ENCODE data around the gene NUP54.

Gene NUP54

GRCh38 chr4:76148142-76148865, at the start of gene NUP54:
Gene NUP54 (minus strand): TSS chr4:76148397. CDS start chr4:76148374, 23 bp downstream.
- peak; percentile 96 for DNase-seq

GRCh38 chr4:76197031-76197743, 49.0 kb upstream of the NUP54 start:
- no peak for DNase-seq

- DNase-seq: no peak
Observed at GRCh38 chr4:76196376-76196775, 48.2 kb upstream of the NUP54 start.

GRCh38 chr4:76195326-76195725, 47.1 kb upstream of the NUP54 start:
- no peak for DNase-seq

- DNase-seq: no peak
Observed at GRCh38 chr4:76194325-76194724, 46.1 kb upstream of the NUP54 start.

- no peak for DNase-seq
Observed at GRCh38 chr4:76192236-76192635, 44.0 kb upstream of the NUP54 start.

GRCh38 chr4:76188557-76188956, 40.4 kb upstream of the NUP54 start:
- no peak for DNase-seq

GRCh38 chr4:76188149-76188548, 40.0 kb upstream of the NUP54 start:
- DNase-seq: no peak

- no peak for DNase-seq
Observed at GRCh38 chr4:76187152-76187551, 39.0 kb upstream of the NUP54 start.

GRCh38 chr4:76182463-76182862, 34.3 kb upstream of the NUP54 start:
- DNase-seq: no peak

- peak; percentile 83 for DNase-seq
Observed at GRCh38 chr4:76179398-76180318, 31.5 kb upstream of the NUP54 start.

- DNase-seq: no peak
Observed at GRCh38 chr4:76178296-76178695, 30.1 kb upstream of the NUP54 start.

- no peak for DNase-seq
Observed at GRCh38 chr4:76177709-76178108, 29.5 kb upstream of the NUP54 start.

- no peak for DNase-seq
Observed at GRCh38 chr4:76175336-76175735, 27.1 kb upstream of the NUP54 start.

- DNase-seq: no peak
Observed at GRCh38 chr4:76174216-76174615, 26.0 kb upstream of the NUP54 start.

GRCh38 chr4:76168688-76169087, 20.5 kb upstream of the NUP54 start:
- no peak for DNase-seq

GRCh38 chr4:76166480-76166879, 18.3 kb upstream of the NUP54 start:
- DNase-seq: no peak

- no peak for DNase-seq
Observed at GRCh38 chr4:76160355-76160754, 12.2 kb upstream of the NUP54 start.

- no peak for DNase-seq
Observed at GRCh38 chr4:76156635-76157034, 8.4 kb upstream of the NUP54 start.

- DNase-seq: no peak
Observed at GRCh38 chr4:76155979-76156378, 7.8 kb upstream of the NUP54 start.

GRCh38 chr4:76153356-76153755, 5.2 kb upstream of the NUP54 start:
- no peak for DNase-seq

- DNase-seq: peak; percentile 27
Observed at GRCh38 chr4:76147454-76148141, 599 bp downstream of the NUP54 start.

GRCh38 chr4:76144546-76144945, 3.7 kb downstream of the NUP54 start:
- no peak for DNase-seq
